DND-41 (cell line): Measurements from ENCODE around the gene SLC43A3.

ENCODE experiments used
- ATAC-seq: fragments of 200-7000 bp; cut with Tn5 transposase; 3 replicates; pipeline ENCODE4 v1.9.1; 2021; ENCODE audit warnings: low read depth; ENCODE audit not compliant: insufficient read depth
- DNase-seq: peaks from one replicate; pipeline ENCODE4 v3.0.0-alpha.2; 2020
- H2AFZ ChIP-seq: 2 replicates; pipeline ENCODE4 v1.6.0; 2012; ENCODE audit warnings: low read depth, low read length
- H3K27ac ChIP-seq: 2 replicates; pipeline ENCODE4 v1.5.1; 2012; ENCODE audit warnings: low read length, inconsistent platforms
- H3K27me3 ChIP-seq: fragments of 200-600 bp; sonication (generic); 2 replicates; pipeline ENCODE4 v1.6.0; 2012; ENCODE audit warnings: low read length, mild to moderate bottlenecking, inconsistent platforms; ENCODE audit not compliant: insufficient read depth, poor library complexity
- H3K36me3 ChIP-seq: 2 replicates; pipeline ENCODE4 v1.5.1; 2012; ENCODE audit warnings: low read length, inconsistent platforms; ENCODE audit not compliant: insufficient read depth
- H3K4me1 ChIP-seq: 2 replicates; pipeline ENCODE4 v1.5.1; 2012; ENCODE audit warnings: mild to moderate bottlenecking, low read length; ENCODE audit not compliant: insufficient read depth
- H3K4me2 ChIP-seq: 2 replicates; pipeline ENCODE4 v1.6.0; 2012; ENCODE audit warnings: mild to moderate bottlenecking, moderate library complexity, low read length, inconsistent platforms; ENCODE audit not compliant: insufficient read depth
- H3K4me3 ChIP-seq, 2 experiments: fragments of 200-600 bp in 1 of 2; shearing (Covaris generic) in 1 of 2; 2 replicates each; pipeline ENCODE4 v1.5.1; 2012 to 2016; ENCODE audit warnings: inconsistent platforms in 2 of 2, low read length in 2 of 2, mild to moderate bottlenecking in 2 of 2, low read depth in 1 of 2, moderate library complexity in 1 of 2
- H3K79me2 ChIP-seq: 2 replicates; pipeline ENCODE4 v1.6.0; 2012; ENCODE audit warnings: low read length, inconsistent platforms; ENCODE audit not compliant: insufficient read depth
- H3K9ac ChIP-seq: 2 replicates; pipeline ENCODE4 v1.6.0; 2012; ENCODE audit warnings: low read depth, mild to moderate bottlenecking, inconsistent platforms, low read length, moderate library complexity
- H3K9me3 ChIP-seq: 2 replicates; pipeline ENCODE4 v1.5.1; 2012; ENCODE audit warnings: low read length, moderate library complexity, mild to moderate bottlenecking, inconsistent platforms; ENCODE audit not compliant: insufficient read depth, severe bottlenecking
- H4K20me1 ChIP-seq: 2 replicates; pipeline ENCODE4 v1.6.0; 2012; ENCODE audit warnings: low read length; ENCODE audit not compliant: insufficient read depth
- CTCF ChIP-seq: IDR thresholded peaks from 2 replicates; pipeline ENCODE4 v1.5.1; 2012; ENCODE audit warnings: borderline replicate concordance, low read length, moderate library complexity, mild to moderate bottlenecking; ENCODE audit not compliant: poor library complexity, severe bottlenecking; ENCODE audit errors: extremely low read depth
- EZH2 ChIP-seq: IDR thresholded peaks from 3 replicates; pipeline ENCODE4 v1.6.1; 2012; ENCODE audit warnings: borderline replicate concordance, low read depth, mild to moderate bottlenecking, moderate library complexity, low read length, inconsistent platforms; ENCODE audit not compliant: severe bottlenecking

Gene SLC43A3

GRCh38 chr11:57422669-57423068, 4.3 kb downstream of the SLC43A3 start:
- Histone ChIP-seq H2AFZ (no peak overlapping the region), H3K9ac (no peak overlapping the region), H3K27ac (no peak overlapping the region; the same call in 1 of the 2 replicates), H3K27me3 (no peaks in the 10 kb centered on the region), H4K20me1 (peaks cover 46% of the 10 kb centered on the region), H3K9me3 (no peaks in the 10 kb centered on the region), H3K4me3 (no peak overlapping the region), H3K4me2 (no peak overlapping the region), H3K4me1 (peaks cover 50% of the 10 kb centered on the region), H3K79me2 (peaks cover 60% of the 10 kb centered on the region), H3K36me3 (peaks cover 74% of the 10 kb centered on the region)
- no peak for DNase-seq
- TF ChIP-seq EZH2 (no peak), CTCF (no peak)
- ATAC-seq: no peak

GRCh38 chr11:57421805-57422204, 5.1 kb downstream of the SLC43A3 start:
- DNase-seq (no peak), ATAC-seq (no peak)
- H3K9me3 ChIP-seq: no peaks in the 10 kb centered on the region
- peaks cover 83% of the 10 kb centered on the region for H3K36me3 ChIP-seq
- H2AFZ ChIP-seq: no peak overlapping the region
- H3K4me1 ChIP-seq: peaks cover 42% of the 10 kb centered on the region
- TF ChIP-seq CTCF (no peak), EZH2 (no peak)
- H3K4me2 ChIP-seq: no peak overlapping the region
- H3K4me3 ChIP-seq: no peak overlapping the region
- no peak overlapping the region for H3K9ac ChIP-seq
- H3K27me3 ChIP-seq: no peaks in the 10 kb centered on the region
- peaks cover 53% of the 10 kb centered on the region for H4K20me1 ChIP-seq
- H3K27ac ChIP-seq: no peak overlapping the region
- peaks cover 59% of the 10 kb centered on the region for H3K79me2 ChIP-seq

- ATAC-seq (no peak), DNase-seq (no peak)
- TF ChIP-seq CTCF (no peak), EZH2 (no peak)
- Histone ChIP-seq H3K9me3 (no peaks in the 10 kb centered on the region), H3K4me3 (no peak overlapping the region), H4K20me1 (peaks cover 59% of the 10 kb centered on the region), H3K27me3 (no peaks in the 10 kb centered on the region), H3K27ac (no peak overlapping the region), H2AFZ (no peak overlapping the region), H3K4me2 (no peak overlapping the region), H3K36me3 (peaks cover 88% of the 10 kb centered on the region), H3K4me1 (peaks cover 37% of the 10 kb centered on the region), H3K9ac (no peak overlapping the region), H3K79me2 (peaks cover 55% of the 10 kb centered on the region)
Observed at GRCh38 chr11:57421066-57421465, 5.9 kb downstream of the SLC43A3 start.

GRCh38 chr11:57419146-57419545, 7.8 kb downstream of the SLC43A3 start:
- Histone ChIP-seq H3K4me3 (no peak overlapping the region), H4K20me1 (peaks cover 61% of the 10 kb centered on the region), H3K27ac (no peak overlapping the region), H3K9ac (no peak overlapping the region), H3K79me2 (peaks cover 43% of the 10 kb centered on the region), H3K27me3 (no peaks in the 10 kb centered on the region), H3K4me2 (no peak overlapping the region), H3K4me1 (peaks cover 21% of the 10 kb centered on the region), H3K9me3 (no peaks in the 10 kb centered on the region), H2AFZ (no peak overlapping the region), H3K36me3 (peaks cover 94% of the 10 kb centered on the region)
- TF ChIP-seq CTCF: no peak
- no peak for TF ChIP-seq EZH2
- DNase-seq: no peak
- no peak for ATAC-seq
